Measurements from ENCODE around the gene RIMS1.

GRCh38 chr6:72446430-72446829, 560.1 kb downstream of the RIMS1 start:
- TF ChIP-seq, protein P1, sequence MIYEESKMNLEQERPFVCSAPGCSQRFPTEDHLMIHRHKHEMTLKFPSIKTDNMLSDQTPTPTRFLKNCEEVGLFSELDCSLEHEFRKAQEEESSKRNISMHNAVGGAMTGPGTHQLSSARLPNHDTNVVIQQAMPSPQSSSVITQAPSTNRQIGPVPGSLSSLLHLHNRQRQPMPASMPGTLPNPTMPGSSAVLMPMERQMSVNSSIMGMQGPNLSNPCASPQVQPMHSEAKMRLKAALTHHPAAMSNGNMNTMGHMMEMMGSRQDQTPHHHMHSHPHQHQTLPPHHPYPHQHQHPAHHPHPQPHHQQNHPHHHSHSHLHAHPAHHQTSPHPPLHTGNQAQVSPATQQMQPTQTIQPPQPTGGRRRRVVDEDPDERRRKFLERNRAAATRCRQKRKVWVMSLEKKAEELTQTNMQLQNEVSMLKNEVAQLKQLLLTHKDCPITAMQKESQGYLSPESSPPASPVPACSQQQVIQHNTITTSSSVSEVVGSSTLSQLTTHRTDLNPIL (CRISPR knock-in tag; IDR thresholded peaks at IDR 0.05; ENCODE audit: low read depth): no peak
- TF ChIP-seq CSRNP3 (CRISPR knock-in tag; IDR thresholded peaks at IDR 0.05): no peak
- TF ChIP-seq POU6F1 (CRISPR knock-in tag; IDR thresholded peaks at IDR 0.05; ENCODE audit: borderline replicate concordance, low read depth): no peak
- TF ChIP-seq ZFP3 (CRISPR knock-in tag; IDR thresholded peaks at IDR 0.05): no peak
- TF ChIP-seq TOX (CRISPR knock-in tag; IDR thresholded peaks at IDR 0.05; ENCODE audit: borderline replicate concordance): no peak
- no peak for TF ChIP-seq SNAI2 (CRISPR knock-in tag; IDR thresholded peaks at IDR 0.05)
- no peak for TF ChIP-seq ZNF70 (CRISPR knock-in tag; IDR thresholded peaks at IDR 0.05)
- no peak for TF ChIP-seq ZNF8 (CRISPR knock-in tag; IDR thresholded peaks at IDR 0.05)
